ENCODE data around the gene IER2.

IER2 gene

DNA sequence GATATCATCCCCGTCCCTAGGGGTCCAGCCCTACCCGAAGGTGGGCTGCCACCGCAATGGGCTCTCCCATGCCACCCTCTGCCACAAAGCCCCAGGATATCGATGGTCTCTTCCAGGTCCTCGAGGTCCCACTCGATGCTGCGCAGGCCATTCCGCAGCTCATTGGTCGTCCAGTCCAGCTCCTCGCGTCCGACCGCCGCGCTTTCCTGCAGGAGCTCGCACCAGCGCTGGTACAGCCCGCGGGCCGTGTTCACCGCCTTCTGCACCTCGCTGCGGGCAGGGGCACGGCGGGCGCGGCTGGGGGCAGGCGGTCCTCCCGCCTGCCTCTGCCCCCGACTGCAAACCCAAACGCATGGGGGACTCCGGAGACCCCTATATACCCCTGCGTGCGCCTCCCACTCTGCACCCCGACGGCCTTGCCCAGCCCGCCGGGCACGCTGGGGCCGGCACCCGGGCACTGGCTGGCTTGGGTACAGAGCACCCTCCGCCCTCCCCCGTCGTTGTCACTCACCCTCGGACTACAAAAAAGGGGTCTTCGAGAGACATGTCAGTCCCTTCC, 504 bp upstream of the IER2 start:
- peak; percentile 1 for ATAC-seq
- no peaks in the 10 kb centered on the region for H3K9me3 Mint-ChIP-seq
- peak in 1 of 2 donors; percentile 17 for DNase-seq (ENCODE audit: low spot score in 2 of 2)
- H3K27ac Mint-ChIP-seq, result peak overlapping the region; percentile 100
- H3K36me3 Mint-ChIP-seq, result peaks cover 77% of the 10 kb centered on the region
- peak overlapping the region; percentile 98 for H3K4me3 Mint-ChIP-seq
- peaks cover 34% of the 10 kb centered on the region for H3K4me1 Mint-ChIP-seq

DNA sequence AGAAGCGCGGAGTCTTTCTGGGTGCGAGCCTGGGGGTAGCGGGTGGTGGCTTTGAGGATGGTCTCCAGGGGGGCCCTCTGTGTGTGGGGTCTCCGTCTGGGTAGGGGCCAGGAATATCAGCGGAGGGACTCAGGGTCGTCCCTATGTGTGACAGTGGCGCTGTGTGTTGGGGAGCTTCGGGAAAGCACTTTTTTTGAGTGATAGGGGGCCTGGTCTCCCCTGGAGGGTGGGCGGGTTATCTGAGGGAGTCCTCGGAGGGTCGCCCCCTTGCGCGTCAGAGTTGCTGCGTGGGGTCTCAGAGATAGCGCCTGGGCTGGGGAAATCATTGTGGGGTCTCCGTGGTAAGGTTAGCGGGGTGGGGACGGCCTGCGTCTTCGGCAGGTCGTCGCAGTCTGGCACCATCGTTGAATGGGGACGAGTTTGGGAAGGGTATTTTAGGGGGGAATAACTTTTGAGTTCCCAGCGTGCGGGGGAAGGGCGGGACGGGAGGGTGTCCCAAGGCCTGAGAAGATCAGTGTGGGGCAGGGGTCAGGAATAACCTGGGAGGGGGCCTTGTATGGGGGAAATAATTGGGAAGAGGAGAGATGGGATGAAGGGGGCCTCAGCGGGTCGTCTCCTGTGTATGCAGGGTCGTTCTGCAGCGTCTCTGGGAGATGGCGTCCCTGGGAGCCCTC, 857 bp downstream of the IER2 start:
- Mint-ChIP-seq H3K4me1 (peaks cover 45% of the 10 kb centered on the region), H3K36me3 (peaks cover 80% of the 10 kb centered on the region), H3K27ac (peak overlapping the region; percentile 100), H3K4me3 (peak overlapping the region; percentile 98), H3K9me3 (no peaks in the 10 kb centered on the region)
- DNase-seq (ENCODE audit: low spot score in 2 of 2) (peak in 1 of 2 donors; percentile 76), ATAC-seq (peak; percentile 12)

DNA sequence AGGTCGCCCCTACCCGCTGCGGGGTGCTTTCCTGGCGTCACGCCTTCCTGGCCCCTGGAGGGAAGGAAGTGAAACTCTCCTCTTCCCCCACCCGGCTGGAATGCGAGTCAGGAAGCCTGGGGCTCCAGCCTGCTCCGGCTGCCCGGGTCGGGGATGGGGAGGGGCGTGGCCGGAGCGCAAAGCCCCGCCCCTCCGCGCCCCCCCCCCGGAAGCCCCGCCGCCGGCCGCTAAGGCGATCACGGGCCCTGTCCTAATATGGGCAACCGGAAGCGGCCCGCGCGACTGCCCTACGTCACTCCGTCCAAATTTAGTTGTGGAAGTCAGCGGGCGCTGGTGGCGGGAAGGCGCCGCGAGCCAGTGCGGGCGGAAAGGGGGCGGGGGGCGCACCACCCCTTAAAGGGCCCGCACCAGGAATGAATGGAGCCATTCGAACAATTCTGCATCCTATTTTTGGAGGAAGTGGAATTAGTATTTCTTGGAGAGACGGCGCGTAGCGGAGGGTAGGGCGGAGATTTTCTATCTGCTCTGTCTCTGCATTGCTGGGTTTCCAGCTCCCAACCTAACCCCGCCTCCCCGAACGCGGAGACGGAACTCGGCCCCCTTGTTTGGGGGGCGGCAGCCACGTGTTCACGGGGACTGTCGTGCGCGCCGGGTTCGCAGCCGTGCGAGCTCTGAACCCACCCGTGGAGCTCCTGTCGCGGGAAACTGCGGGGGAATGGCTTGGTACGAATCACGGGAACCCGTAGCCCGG, 1.6 kb downstream of the IER2 start:
- no peaks in the 10 kb centered on the region for H3K9me3 Mint-ChIP-seq
- peaks cover 49% of the 10 kb centered on the region for H3K4me1 Mint-ChIP-seq
- peak; percentile 70 for ATAC-seq
- peak overlapping the region; percentile 100 for H3K27ac Mint-ChIP-seq
- H3K4me3 Mint-ChIP-seq, result peak overlapping the region; percentile 98
- H3K36me3 Mint-ChIP-seq, result peaks cover 82% of the 10 kb centered on the region
- DNase-seq (ENCODE audit: low spot score in 2 of 2), result peak; percentile 88 to 96

DNA sequence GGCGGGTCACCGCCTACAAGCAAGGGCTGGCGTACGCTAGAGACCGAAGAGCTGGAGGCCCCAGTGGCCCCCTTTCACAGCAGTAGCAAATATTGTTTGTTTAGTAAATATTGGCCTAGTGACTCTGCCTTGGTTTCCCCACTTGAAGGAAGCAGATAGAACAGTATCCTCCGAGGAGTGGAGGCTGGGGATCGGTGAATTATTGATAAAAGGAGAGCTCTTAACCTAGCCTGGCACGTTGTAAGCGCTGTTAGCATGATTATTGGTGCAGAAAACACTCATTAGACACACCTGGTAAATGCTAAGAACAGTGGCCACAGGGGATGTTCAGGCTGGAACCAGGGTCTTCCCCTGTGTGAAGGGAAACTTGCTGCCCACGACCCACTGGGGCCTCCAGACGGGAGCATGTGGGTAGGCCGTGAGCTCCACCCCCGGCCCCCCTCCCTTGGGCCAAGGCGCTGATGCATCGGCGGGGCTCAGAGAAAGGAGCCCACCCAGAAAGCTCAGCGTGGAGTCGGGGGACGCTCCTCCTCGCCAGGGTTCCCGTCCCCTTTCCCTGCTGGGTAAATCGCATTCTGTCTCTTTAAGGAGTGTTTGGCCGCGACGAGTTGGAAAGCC, 2.3 kb downstream of the IER2 start:
- Mint-ChIP-seq H3K4me3 (peak overlapping the region; percentile 98), H3K36me3 (peaks cover 77% of the 10 kb centered on the region), H3K9me3 (no peaks in the 10 kb centered on the region), H3K27ac (peak overlapping the region; percentile 100), H3K4me1 (peaks cover 52% of the 10 kb centered on the region)
- ATAC-seq (peak; percentile 24), DNase-seq (ENCODE audit: low spot score in 2 of 2) (no peak)

DNA sequence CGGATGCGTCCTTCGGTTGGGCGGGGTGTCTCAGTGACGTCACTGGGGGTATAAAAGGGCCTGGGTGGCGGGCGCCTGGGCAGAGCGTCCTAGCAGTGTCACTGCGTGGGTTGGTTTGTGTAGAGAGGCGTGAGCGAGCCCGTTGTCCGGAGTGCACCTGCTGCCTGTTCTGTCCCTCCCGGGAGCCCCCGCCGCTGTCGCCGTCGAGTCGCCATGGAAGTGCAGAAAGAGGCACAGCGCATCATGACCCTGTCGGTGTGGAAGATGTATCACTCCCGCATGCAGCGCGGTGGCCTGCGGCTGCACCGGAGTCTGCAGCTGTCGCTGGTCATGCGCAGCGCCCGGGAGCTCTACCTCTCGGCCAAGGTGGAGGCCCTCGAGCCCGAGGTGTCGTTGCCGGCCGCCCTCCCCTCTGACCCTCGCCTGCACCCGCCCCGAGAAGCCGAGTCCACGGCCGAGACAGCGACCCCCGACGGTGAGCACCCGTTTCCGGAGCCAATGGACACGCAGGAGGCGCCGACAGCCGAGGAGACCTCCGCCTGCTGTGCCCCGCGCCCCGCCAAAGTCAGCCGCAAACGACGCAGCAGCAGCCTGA, 2.9 kb downstream of the IER2 start:
- no peaks in the 10 kb centered on the region for H3K9me3 Mint-ChIP-seq
- DNase-seq (ENCODE audit: low spot score in 2 of 2) (peak; percentile 99 to 100), ATAC-seq (peak; percentile 48)
- peak overlapping the region; percentile 100 for H3K27ac Mint-ChIP-seq
- H3K4me1 Mint-ChIP-seq, result peaks cover 57% of the 10 kb centered on the region
- H3K36me3 Mint-ChIP-seq, result peaks cover 71% of the 10 kb centered on the region
- H3K4me3 Mint-ChIP-seq, result peak overlapping the region; percentile 98

DNA sequence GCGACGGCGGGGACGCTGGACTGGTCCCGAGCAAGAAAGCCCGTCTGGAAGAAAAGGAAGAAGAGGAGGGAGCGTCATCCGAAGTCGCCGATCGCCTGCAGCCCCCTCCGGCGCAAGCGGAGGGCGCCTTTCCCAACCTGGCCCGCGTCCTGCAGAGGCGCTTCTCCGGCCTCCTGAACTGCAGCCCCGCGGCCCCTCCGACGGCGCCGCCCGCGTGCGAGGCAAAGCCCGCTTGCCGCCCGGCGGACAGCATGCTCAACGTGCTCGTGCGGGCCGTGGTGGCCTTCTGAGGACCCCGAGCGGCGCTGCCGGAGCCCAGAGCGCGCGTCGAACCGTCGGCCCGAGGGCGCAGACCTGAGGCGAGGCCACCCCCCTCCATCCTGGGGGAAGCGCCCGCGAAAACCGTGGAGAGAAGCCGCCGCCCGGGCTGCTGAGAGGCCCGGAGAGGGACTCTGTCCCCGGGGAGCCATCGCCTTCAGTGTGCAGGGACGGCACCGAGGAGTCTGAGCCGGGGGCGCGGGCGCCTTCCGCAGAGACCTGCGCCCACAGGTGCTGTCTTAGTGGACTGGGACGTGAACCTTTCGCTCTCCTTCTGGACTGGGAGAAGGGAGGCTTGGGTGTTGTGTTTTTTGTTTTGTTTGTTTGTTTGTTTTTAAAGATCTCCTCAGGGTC, 3.5 kb downstream of the IER2 start:
- peaks cover 58% of the 10 kb centered on the region for H3K4me1 Mint-ChIP-seq
- peak overlapping the region; percentile 100 for H3K27ac Mint-ChIP-seq
- DNase-seq (ENCODE audit: low spot score in 2 of 2), result peak in 1 of 2 donors; percentile 18
- no peaks in the 10 kb centered on the region for H3K9me3 Mint-ChIP-seq
- no peak for ATAC-seq
- H3K36me3 Mint-ChIP-seq, result peaks cover 70% of the 10 kb centered on the region
- H3K4me3 Mint-ChIP-seq, result peak overlapping the region; percentile 98

DNA sequence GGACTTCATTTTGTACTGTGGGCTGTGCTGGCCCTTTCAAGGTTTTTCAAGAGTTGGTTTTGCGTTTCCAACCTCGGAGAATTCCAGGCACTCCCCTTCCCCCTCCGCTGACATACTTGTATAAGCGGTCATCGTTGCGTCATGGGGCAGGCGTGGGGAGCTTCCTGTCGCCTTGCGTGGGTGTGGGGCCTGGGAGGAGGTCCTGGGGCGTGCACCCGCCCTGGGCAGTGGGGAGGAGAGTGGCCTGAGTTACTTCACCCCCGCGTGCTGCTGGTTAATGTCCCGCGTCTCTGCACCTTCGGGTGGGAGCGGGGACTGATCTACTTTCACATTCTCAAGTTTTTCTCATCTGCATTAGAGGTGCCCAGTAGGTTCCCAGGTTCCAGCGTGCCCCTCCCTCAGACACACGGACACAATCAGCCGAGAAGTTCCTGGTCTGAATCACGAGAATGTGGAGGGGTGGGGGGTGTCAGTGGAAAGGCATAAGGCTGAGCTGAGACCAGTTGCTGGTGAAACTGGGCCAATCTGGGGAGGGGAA, 4.1 kb downstream of the IER2 start:
- peak overlapping the region; percentile 98 for H3K4me3 Mint-ChIP-seq
- peaks cover 52% of the 10 kb centered on the region for H3K4me1 Mint-ChIP-seq
- DNase-seq (ENCODE audit: low spot score in 2 of 2) (peak; percentile 56 to 82), ATAC-seq (no peak)
- H3K9me3 Mint-ChIP-seq, result no peaks in the 10 kb centered on the region
- H3K36me3 Mint-ChIP-seq, result peaks cover 70% of the 10 kb centered on the region
- peak overlapping the region; percentile 100 for H3K27ac Mint-ChIP-seq

DNA sequence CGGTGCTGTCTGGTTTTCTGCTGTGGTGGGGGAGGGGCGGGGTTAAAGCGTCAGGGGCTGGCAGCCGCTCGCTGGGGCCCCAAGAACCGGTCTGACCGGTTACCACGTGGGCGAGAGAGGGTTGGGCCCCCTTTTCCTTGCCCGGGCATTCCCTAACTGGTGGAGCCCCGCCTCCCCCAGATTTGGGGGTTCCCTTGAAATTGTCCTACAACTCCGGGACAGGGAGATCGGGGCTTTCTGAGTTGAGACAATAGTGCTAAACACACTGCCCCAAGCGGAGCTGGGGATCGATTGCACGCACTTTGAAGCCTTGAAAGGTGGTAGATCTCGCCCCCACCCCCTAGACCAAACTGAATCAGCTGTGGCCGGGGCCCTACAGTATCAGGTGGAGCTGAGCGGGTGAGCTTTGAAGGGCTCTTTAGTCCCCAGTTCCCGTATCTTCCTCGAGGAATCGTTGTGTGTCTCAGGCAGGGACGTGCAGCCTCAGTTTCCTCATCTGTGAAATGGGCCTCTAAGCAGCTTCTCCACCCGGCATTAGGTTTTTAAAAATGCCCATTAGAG, 4.8 kb downstream of the IER2 start:
- DNase-seq (ENCODE audit: low spot score in 2 of 2) (peak; percentile 56 to 90), ATAC-seq (peak; percentile 52)
- peaks cover 48% of the 10 kb centered on the region for H3K4me1 Mint-ChIP-seq
- no peaks in the 10 kb centered on the region for H3K9me3 Mint-ChIP-seq
- H3K4me3 Mint-ChIP-seq, result peak overlapping the region; percentile 98
- peaks cover 68% of the 10 kb centered on the region for H3K36me3 Mint-ChIP-seq
- H3K27ac Mint-ChIP-seq, result peak overlapping the region; percentile 100

DNA sequence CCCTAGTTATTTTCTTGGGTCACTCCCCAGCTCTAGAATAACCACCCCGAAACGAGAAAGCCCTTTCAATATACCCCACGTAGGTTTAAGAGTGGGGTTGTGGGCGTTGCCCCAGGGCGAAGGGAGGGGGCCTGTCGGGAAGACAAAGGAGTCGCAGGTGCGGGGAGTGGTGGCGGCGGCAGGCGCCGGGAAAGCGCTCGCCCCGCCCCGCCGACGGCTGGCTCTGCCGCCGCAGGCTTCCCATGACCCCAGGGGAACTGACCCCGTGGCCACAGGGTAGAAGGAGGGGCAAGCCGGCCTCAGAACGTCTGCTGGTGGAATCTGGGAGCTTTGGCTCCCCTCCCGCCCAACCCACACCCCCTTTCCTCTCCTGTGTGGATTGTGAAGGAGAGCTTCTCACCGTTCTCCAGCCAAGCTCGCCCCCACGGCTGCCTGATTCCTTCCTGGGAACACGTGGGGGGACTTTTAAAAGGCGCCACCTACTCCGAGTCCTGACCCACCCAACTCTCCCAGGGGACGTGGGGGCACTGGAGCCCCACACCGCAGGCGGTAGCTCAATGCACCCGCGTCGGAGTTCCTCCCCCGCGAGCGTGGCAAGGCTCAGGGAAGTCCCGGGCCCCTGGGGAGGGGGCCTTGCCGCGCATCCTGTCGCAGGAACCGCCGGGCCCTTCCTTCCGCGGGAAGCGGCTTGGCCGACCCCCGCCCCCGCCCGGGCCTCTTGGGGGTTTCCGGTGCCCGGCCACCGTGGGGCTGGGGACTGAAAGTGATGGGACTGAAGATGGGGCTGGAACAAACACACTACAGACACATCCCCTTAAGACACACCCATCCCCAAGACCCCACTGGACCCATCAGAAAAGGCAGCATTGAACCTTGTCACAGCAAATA, 5.5 kb downstream of the IER2 start:
- no peaks in the 10 kb centered on the region for H3K9me3 Mint-ChIP-seq
- DNase-seq (ENCODE audit: low spot score in 2 of 2), result peak; percentile 60 to 90
- peak overlapping the region; percentile 100 for H3K27ac Mint-ChIP-seq
- ATAC-seq, result no peak
- H3K4me3 Mint-ChIP-seq, result peak overlapping the region; percentile 98
- H3K36me3 Mint-ChIP-seq, result peaks cover 61% of the 10 kb centered on the region
- peaks cover 48% of the 10 kb centered on the region for H3K4me1 Mint-ChIP-seq

DNA sequence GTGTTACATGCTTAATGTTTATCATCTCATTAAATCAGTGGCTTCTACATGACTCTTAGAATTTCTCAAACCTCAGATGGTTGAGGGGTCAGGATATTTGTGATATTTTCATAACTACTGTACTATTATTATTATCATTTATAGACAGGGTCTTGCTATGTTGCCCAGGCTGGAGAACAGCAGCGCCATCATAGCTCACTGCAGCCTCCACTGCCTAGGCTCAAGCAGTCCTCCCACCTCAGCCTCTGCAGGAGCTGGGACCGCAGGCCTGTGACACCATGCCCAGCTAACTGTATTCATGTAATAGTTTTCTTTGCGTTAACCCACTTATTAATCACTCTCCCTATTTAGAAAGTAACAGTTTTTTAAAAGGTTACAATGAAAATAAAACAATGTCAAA, 9.5 kb downstream of the IER2 start:
- Mint-ChIP-seq H3K4me3 (no peak overlapping the region), H3K36me3 (peaks cover 27% of the 10 kb centered on the region), H3K9me3 (no peaks in the 10 kb centered on the region), H3K27ac (no peak overlapping the region), H3K4me1 (peaks cover 53% of the 10 kb centered on the region)
- DNase-seq (ENCODE audit: low spot score in 2 of 2) (no peak), ATAC-seq (no peak)

DNA sequence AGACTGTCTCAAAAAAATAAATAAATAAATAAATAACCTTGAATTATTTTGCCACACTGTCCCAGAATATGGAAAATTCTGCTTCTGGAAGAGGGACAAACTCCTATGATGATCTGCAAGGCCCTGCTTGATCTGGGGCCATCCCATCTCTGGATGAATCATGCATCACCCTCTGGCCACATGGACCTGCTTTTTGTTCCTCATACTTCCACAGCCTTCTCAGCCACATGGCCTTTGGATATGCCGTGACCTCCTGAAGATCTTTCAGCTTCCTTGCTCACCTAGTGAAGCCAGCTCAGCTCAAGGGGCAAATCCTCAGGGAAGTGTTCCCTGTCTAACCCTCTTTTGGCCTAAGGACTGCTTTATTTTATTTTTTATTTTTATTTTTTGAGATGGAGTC, 10.3 kb downstream of the IER2 start:
- DNase-seq (ENCODE audit: low spot score in 2 of 2) (no peak), ATAC-seq (no peak)
- Mint-ChIP-seq H3K4me1 (peaks cover 54% of the 10 kb centered on the region), H3K27ac (no peak overlapping the region), H3K4me3 (no peak overlapping the region), H3K9me3 (no peaks in the 10 kb centered on the region), H3K36me3 (peaks cover 18% of the 10 kb centered on the region)

DNA sequence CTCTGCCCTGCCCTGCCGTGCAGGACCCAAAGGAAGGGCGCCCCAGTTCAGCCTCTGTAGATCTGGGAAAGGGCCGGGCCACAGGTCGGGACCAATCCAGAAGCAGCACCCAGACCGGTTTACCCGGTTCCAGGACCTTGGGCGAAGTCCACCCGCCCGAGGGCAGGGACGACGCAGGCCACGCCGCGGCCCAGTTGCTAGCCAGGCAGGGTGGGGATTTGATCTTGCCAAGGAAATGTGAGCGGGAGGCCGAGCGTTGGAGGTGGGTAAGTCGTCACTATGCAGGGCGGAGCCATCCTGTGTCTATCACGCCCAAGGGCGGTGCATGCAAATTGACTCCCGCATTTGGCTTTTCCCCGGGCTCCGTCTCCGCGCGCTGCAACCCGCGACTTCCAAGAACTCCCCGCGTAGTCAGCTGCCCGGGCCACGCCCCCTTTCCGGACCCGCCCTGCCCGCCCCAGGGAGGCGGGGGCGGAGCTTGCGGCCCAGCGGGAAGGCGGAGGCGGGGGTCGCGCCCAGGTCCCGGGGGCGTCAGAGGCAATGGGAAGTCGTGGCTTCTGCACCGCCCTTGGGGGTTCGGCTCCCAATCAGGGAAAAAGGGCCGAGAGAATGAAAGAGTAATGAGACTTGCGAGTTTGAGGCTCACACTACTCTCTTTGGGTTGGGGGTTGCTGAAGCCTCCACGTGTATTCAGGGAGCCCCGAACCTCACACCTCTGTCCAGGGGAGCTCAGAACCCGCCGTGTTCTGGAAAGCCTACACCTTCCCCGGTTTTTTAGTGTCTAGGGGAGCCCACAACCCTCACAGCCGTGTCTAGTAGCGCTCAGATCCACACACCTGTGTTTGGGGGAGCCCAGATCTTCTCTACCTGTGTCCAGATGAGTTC, 12.8 kb downstream of the IER2 start:
- DNase-seq (ENCODE audit: low spot score in 2 of 2) (peak; percentile 76 to 92), ATAC-seq (peak; percentile 70)
- peak overlapping the region; percentile 76 for H3K4me3 Mint-ChIP-seq
- H3K9me3 Mint-ChIP-seq, result no peaks in the 10 kb centered on the region
- peaks cover 5% of the 10 kb centered on the region for H3K36me3 Mint-ChIP-seq
- H3K4me1 Mint-ChIP-seq, result peaks cover 54% of the 10 kb centered on the region
- peak overlapping the region; percentile 91 for H3K27ac Mint-ChIP-seq
